ENCODE measurements around the gene KRT78. TPM values are rescaled to one million over a fixed set of nuclear protein-coding genes. Genes with fewer than 3 reads are reported as not detected.
A peak's percentile ranks its signal among the peaks of the same experiment; 100 is the strongest.

Gene KRT78
- total and polyA plus RNA-seq, 9 of the 15 experiments (the other 6 are each of a cell fraction or from before 2014, with no cell fraction given) = not detected

- TF ChIP-seq E2F8 (IDR thresholded peaks at IDR 0.05; ENCODE audit: low read depth, partially characterized antibody) = no peak
- no peak for TF ChIP-seq LEF1 (IDR thresholded peaks at IDR 0.05)
- no peak for TF ChIP-seq E2F5 (CRISPR knock-in tag; IDR thresholded peaks at IDR 0.05)
- TF ChIP-seq ZNF431 (CRISPR knock-in tag; IDR thresholded peaks at IDR 0.05) = no peak
- TF ChIP-seq ZNF253 (CRISPR knock-in tag; conservative IDR thresholded peaks at IDR 0.05) = no peak
- TF ChIP-seq POU5F1 (IDR thresholded peaks at IDR 0.05; ENCODE audit: borderline replicate concordance, low read depth, low read length, partially characterized antibody) = no peak
- no peak for TF ChIP-seq ZNF551 (CRISPR knock-in tag; IDR thresholded peaks at IDR 0.05)
- TF ChIP-seq PREB (CRISPR knock-in tag; IDR thresholded peaks at IDR 0.05) = no peak
- no peak for TF ChIP-seq BCLAF1 (IDR thresholded peaks at IDR 0.05; ENCODE audit: borderline replicate concordance in 1 of 2, control insufficient read depth in 1 of 2, low read depth in 2 of 2, low read length in 1 of 2)
- TF ChIP-seq SRSF7 (optimal IDR thresholded peaks at IDR 0.05; ENCODE audit: low read depth, low read length) = no peak
- no peak for TF ChIP-seq SREBF2 (CRISPR knock-in tag; IDR thresholded peaks at IDR 0.05)
- TF ChIP-seq SRF (CRISPR knock-in tag; IDR thresholded peaks at IDR 0.05) = peak in 1 of 2 experiments; percentile 13; a peak in 1 of 4 replicates
- TF ChIP-seq ZZZ3 (IDR thresholded peaks at IDR 0.05) = no peak
Observed at GRCh38 chr12:52879394-52880351, 30.9 kb upstream of the KRT78 start (continued).

All from K562 (cell line).